ENCODE data around the gene PPP1CC.
"Not testable (repeated sequence)": the region's sequence is repeated elsewhere in the genome, so short reads cannot be mapped to it uniquely, and the experiment has no call there.

DNA sequence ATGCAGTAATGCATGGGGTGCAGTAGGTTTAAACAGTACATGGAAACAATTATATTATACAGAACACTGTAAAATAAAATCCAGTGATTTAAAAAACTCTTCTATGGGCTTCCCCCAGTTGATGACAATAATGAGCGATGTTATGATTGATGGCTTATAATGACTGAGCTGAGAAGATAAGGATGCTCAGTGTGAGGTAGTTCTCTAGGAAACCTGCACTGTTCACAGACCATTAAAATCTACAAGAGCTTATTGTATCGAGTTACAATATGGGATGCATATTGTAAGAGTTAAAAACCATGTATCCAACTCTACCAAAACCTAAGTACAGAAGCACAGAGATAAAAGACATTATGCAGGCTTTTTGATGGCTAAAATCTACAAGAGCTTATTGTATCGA is 19.8 kb downstream of the PPP1CC start:
- not testable (repeated sequence) for TF ChIP-seq EP300 (IDR thresholded peaks at IDR 0.05); POLR2AphosphoS5 (IDR thresholded peaks at IDR 0.05); POLR2A (IDR thresholded peaks at IDR 0.05; ENCODE audit: low read depth)
- TF ChIP-seq, protein P1, sequence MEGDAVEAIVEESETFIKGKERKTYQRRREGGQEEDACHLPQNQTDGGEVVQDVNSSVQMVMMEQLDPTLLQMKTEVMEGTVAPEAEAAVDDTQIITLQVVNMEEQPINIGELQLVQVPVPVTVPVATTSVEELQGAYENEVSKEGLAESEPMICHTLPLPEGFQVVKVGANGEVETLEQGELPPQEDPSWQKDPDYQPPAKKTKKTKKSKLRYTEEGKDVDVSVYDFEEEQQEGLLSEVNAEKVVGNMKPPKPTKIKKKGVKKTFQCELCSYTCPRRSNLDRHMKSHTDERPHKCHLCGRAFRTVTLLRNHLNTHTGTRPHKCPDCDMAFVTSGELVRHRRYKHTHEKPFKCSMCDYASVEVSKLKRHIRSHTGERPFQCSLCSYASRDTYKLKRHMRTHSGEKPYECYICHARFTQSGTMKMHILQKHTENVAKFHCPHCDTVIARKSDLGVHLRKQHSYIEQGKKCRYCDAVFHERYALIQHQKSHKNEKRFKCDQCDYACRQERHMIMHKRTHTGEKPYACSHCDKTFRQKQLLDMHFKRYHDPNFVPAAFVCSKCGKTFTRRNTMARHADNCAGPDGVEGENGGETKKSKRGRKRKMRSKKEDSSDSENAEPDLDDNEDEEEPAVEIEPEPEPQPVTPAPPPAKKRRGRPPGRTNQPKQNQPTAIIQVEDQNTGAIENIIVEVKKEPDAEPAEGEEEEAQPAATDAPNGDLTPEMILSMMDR (IDR thresholded peaks at IDR 0.05) = not testable (repeated sequence)
